K562 (cell line): ENCODE measurements around the gene OSCAR. TPM values are rescaled to one million over a fixed set of nuclear protein-coding genes. Genes with fewer than 3 reads are reported as not detected.

Source experiments
- polyA plus RNA-seq, 8 experiments: library from polyadenylated mRNA; depleted of rRNA in 4 of 8; stranded (reverse) in 5 of 8; unstranded in 3 of 8; fragments of >200 nt; fragmentation: Nextera tagmentation in 2 of 8; fragmentation: Illumina TruSeq in 1 of 8; extraction: Ambion mirVana in 2 of 8; extraction: Trizol in 1 of 8; gene quantifications; 2 replicates each; pipeline versions ENCODE4 v1.2.1 to v1.2.3, GENCODE V29; 2011 to 2014; ENCODE audit warnings: inconsistent platforms in 1 of 8, missing spikeins in 1 of 8
- total RNA-seq, 7 experiments: library from RNA; depleted of rRNA in 6 of 7; stranded (reverse); fragments of >200 nt in 6 of 7; fragmentation: Illumina TruSeq in 2 of 7; extraction: Trizol in 2 of 7; gene quantifications; 2 replicates each; pipeline versions ENCODE4 v1.2.1 to v1.2.3, GENCODE V29; 2011 to 2021; ENCODE audit warnings: low replicate concordance in 1 of 7

The OSCAR gene
- total and polyA plus RNA-seq, 9 of the 15 experiments (the other 6 are each of a cell fraction or from before 2014, with no cell fraction given), result 0.09 to 0.62 (median 0.13) TPM; not detected in 5

Other genes starting within 250 kb of the OSCAR start
Only the 7 nearest of the 22 such genes appear.
- gene VSTM1, start 36.9 kb downstream of the OSCAR start, total RNA-seq (2014; rRNA removed), result not detected in 2 replicates
- not detected in 2 replicates for gene VSTM1, start 36.9 kb downstream of the OSCAR start, total RNA-seq (2014; rRNA removed; fragmentation: Illumina TruSeq; extraction: Trizol)
- gene VSTM1, start 36.9 kb downstream of the OSCAR start, total RNA-seq (2015; rRNA removed; fragmentation: Illumina TruSeq; extraction: Trizol), result not detected in 2 replicates
- gene VSTM1, start 36.9 kb downstream of the OSCAR start, total RNA-seq (2021), result not detected in 2 replicates
- not detected in 2 replicates for gene VSTM1, start 36.9 kb downstream of the OSCAR start, polyA plus RNA-seq (2011; rRNA removed)
- not detected in 2 replicates for gene VSTM1, start 36.9 kb downstream of the OSCAR start, polyA plus RNA-seq (2014; fragmentation: Illumina TruSeq; extraction: Trizol)
- not detected for gene VSTM1, start 36.9 kb downstream of the OSCAR start, polyA plus RNA-seq (2014; fragmentation: Nextera tagmentation; extraction: Ambion mirVana)
- gene VSTM1, start 36.9 kb downstream of the OSCAR start, polyA plus RNA-seq (2014; rRNA removed), result not detected in 2 replicates
- gene TARM1, start 19.4 kb downstream of the OSCAR start, total RNA-seq (2014; rRNA removed), result not detected in 2 replicates
- gene TARM1, start 19.4 kb downstream of the OSCAR start, total RNA-seq (2014; rRNA removed; fragmentation: Illumina TruSeq; extraction: Trizol), result not detected in 2 replicates
- not detected in 2 replicates for gene TARM1, start 19.4 kb downstream of the OSCAR start, total RNA-seq (2015; rRNA removed; fragmentation: Illumina TruSeq; extraction: Trizol)
- gene TARM1, start 19.4 kb downstream of the OSCAR start, total RNA-seq (2021), result not detected in 2 replicates
- gene TARM1, start 19.4 kb downstream of the OSCAR start, polyA plus RNA-seq (2011; rRNA removed), result not detected in 2 replicates
- gene TARM1, start 19.4 kb downstream of the OSCAR start, polyA plus RNA-seq (2014; fragmentation: Illumina TruSeq; extraction: Trizol), result not detected in 2 replicates
- not detected for gene TARM1, start 19.4 kb downstream of the OSCAR start, polyA plus RNA-seq (2014; fragmentation: Nextera tagmentation; extraction: Ambion mirVana)
- gene TARM1, start 19.4 kb downstream of the OSCAR start, polyA plus RNA-seq (2014; rRNA removed), result not detected in 2 replicates
- 49.4 and 122 TPM in 2 replicates for gene NDUFA3, start 2.1 kb upstream of the OSCAR start, total RNA-seq (2014; rRNA removed)
- 52.1 and 78.0 TPM in 2 replicates for gene NDUFA3, start 2.1 kb upstream of the OSCAR start, total RNA-seq (2014; rRNA removed; fragmentation: Illumina TruSeq; extraction: Trizol)
- 157 and 179 TPM in 2 replicates for gene NDUFA3, start 2.1 kb upstream of the OSCAR start, total RNA-seq (2015; rRNA removed; fragmentation: Illumina TruSeq; extraction: Trizol)
- 138 and 148 TPM in 2 replicates for gene NDUFA3, start 2.1 kb upstream of the OSCAR start, total RNA-seq (2021)
- 39.2 and 47.2 TPM in 2 replicates for gene NDUFA3, start 2.1 kb upstream of the OSCAR start, polyA plus RNA-seq (2011; rRNA removed)
- 165 and 175 TPM in 2 replicates for gene NDUFA3, start 2.1 kb upstream of the OSCAR start, polyA plus RNA-seq (2014; fragmentation: Illumina TruSeq; extraction: Trizol)
- gene NDUFA3, start 2.1 kb upstream of the OSCAR start, polyA plus RNA-seq (2014; fragmentation: Nextera tagmentation; extraction: Ambion mirVana), result 100 to 1,000 TPM; 221 to 279 TPM
- 77.9 and 95.9 TPM in 2 replicates for gene NDUFA3, start 2.1 kb upstream of the OSCAR start, polyA plus RNA-seq (2014; rRNA removed)
- gene TFPT, start 14.9 kb upstream of the OSCAR start, total RNA-seq (2014; rRNA removed), result 16.4 and 18.1 TPM in 2 replicates
- 3.7 and 5.5 TPM in 2 replicates for gene TFPT, start 14.9 kb upstream of the OSCAR start, total RNA-seq (2014; rRNA removed; fragmentation: Illumina TruSeq; extraction: Trizol)
- gene TFPT, start 14.9 kb upstream of the OSCAR start, total RNA-seq (2015; rRNA removed; fragmentation: Illumina TruSeq; extraction: Trizol), result 14.4 and 14.9 TPM in 2 replicates
- gene TFPT, start 14.9 kb upstream of the OSCAR start, total RNA-seq (2021), result 12.3 and 15.0 TPM in 2 replicates
- gene TFPT, start 14.9 kb upstream of the OSCAR start, polyA plus RNA-seq (2011; rRNA removed), result 4.9 and 5.8 TPM in 2 replicates
- gene TFPT, start 14.9 kb upstream of the OSCAR start, polyA plus RNA-seq (2014; fragmentation: Illumina TruSeq; extraction: Trizol), result 9.2 and 13.3 TPM in 2 replicates
- gene TFPT, start 14.9 kb upstream of the OSCAR start, polyA plus RNA-seq (2014; fragmentation: Nextera tagmentation; extraction: Ambion mirVana), result 1 to 10 TPM in 1 of 2 experiments, under 1 TPM in 1; 0.72 to 1.6 TPM
- gene TFPT, start 14.9 kb upstream of the OSCAR start, polyA plus RNA-seq (2014; rRNA removed), result 15.9 and 16.2 TPM in 2 replicates
- 75.1 and 81.4 TPM in 2 replicates for gene PRPF31, start 15.0 kb upstream of the OSCAR start, total RNA-seq (2014; rRNA removed)
- 46.8 and 52.5 TPM in 2 replicates for gene PRPF31, start 15.0 kb upstream of the OSCAR start, total RNA-seq (2014; rRNA removed; fragmentation: Illumina TruSeq; extraction: Trizol)
- gene PRPF31, start 15.0 kb upstream of the OSCAR start, total RNA-seq (2015; rRNA removed; fragmentation: Illumina TruSeq; extraction: Trizol), result 70.3 and 71.9 TPM in 2 replicates
- 90.3 and 92.2 TPM in 2 replicates for gene PRPF31, start 15.0 kb upstream of the OSCAR start, total RNA-seq (2021)
- gene PRPF31, start 15.0 kb upstream of the OSCAR start, polyA plus RNA-seq (2011; rRNA removed), result 43.4 and 50.4 TPM in 2 replicates
- gene PRPF31, start 15.0 kb upstream of the OSCAR start, polyA plus RNA-seq (2014; fragmentation: Illumina TruSeq; extraction: Trizol), result 84.5 and 109 TPM in 2 replicates
- 10 to 100 TPM in 1 of 2 experiments, 1 to 10 TPM in 1; 5.8 to 12.9 TPM for gene PRPF31, start 15.0 kb upstream of the OSCAR start, polyA plus RNA-seq (2014; fragmentation: Nextera tagmentation; extraction: Ambion mirVana)
- gene PRPF31, start 15.0 kb upstream of the OSCAR start, polyA plus RNA-seq (2014; rRNA removed), result 69.2 and 79.0 TPM in 2 replicates
- 16.3 and 17.5 TPM in 2 replicates for gene CNOT3, start 37.0 kb upstream of the OSCAR start, total RNA-seq (2014; rRNA removed)
- gene CNOT3, start 37.0 kb upstream of the OSCAR start, total RNA-seq (2014; rRNA removed; fragmentation: Illumina TruSeq; extraction: Trizol), result 9.9 and 10.7 TPM in 2 replicates
- gene CNOT3, start 37.0 kb upstream of the OSCAR start, total RNA-seq (2015; rRNA removed; fragmentation: Illumina TruSeq; extraction: Trizol), result 9.4 and 10.7 TPM in 2 replicates
- 51.4 and 60.4 TPM in 2 replicates for gene CNOT3, start 37.0 kb upstream of the OSCAR start, total RNA-seq (2021)
- gene CNOT3, start 37.0 kb upstream of the OSCAR start, polyA plus RNA-seq (2011; rRNA removed), result 5.6 and 8.7 TPM in 2 replicates
- 56.5 and 63.4 TPM in 2 replicates for gene CNOT3, start 37.0 kb upstream of the OSCAR start, polyA plus RNA-seq (2014; fragmentation: Illumina TruSeq; extraction: Trizol)
- gene CNOT3, start 37.0 kb upstream of the OSCAR start, polyA plus RNA-seq (2014; fragmentation: Nextera tagmentation; extraction: Ambion mirVana), result under 1 TPM; 0.27 to 0.46 TPM
- 17.3 and 21.3 TPM in 2 replicates for gene CNOT3, start 37.0 kb upstream of the OSCAR start, polyA plus RNA-seq (2014; rRNA removed)
- 10.5 and 12.6 TPM in 2 replicates for gene LENG1, start 58.9 kb upstream of the OSCAR start, total RNA-seq (2014; rRNA removed)
- 2.3 and 2.6 TPM in 2 replicates for gene LENG1, start 58.9 kb upstream of the OSCAR start, total RNA-seq (2014; rRNA removed; fragmentation: Illumina TruSeq; extraction: Trizol)
- gene LENG1, start 58.9 kb upstream of the OSCAR start, total RNA-seq (2015; rRNA removed; fragmentation: Illumina TruSeq; extraction: Trizol), result 6.9 and 8.2 TPM in 2 replicates
- 4.7 and 5.5 TPM in 2 replicates for gene LENG1, start 58.9 kb upstream of the OSCAR start, total RNA-seq (2021)
- gene LENG1, start 58.9 kb upstream of the OSCAR start, polyA plus RNA-seq (2011; rRNA removed), result 1.5 and 1.7 TPM in 2 replicates
- gene LENG1, start 58.9 kb upstream of the OSCAR start, polyA plus RNA-seq (2014; fragmentation: Illumina TruSeq; extraction: Trizol), result 6.2 and 6.7 TPM in 2 replicates
- gene LENG1, start 58.9 kb upstream of the OSCAR start, polyA plus RNA-seq (2014; fragmentation: Nextera tagmentation; extraction: Ambion mirVana), result under 1 TPM; 0.30 to 0.77 TPM
- gene LENG1, start 58.9 kb upstream of the OSCAR start, polyA plus RNA-seq (2014; rRNA removed), result 6.7 and 9.1 TPM in 2 replicates